Measurements from ENCODE around the gene POLR1A. TPM values are rescaled to one million over a fixed set of nuclear protein-coding genes. Genes with fewer than 3 reads are reported as not detected.

The POLR1A gene
- total RNA-seq, 4 donors from 2014 or later, result 10.9 to 38.8 (median 17.7) TPM

GRCh38 chr2:85988175-85988913 lies 117.3 kb downstream of the POLR1A start:
- Histone ChIP-seq H3K4me3 (no peak overlapping the region), H3K27ac (peak overlapping the region; percentile 82 to 86), H3K9me3 (no peaks in the 10 kb centered on the region), H3K4me1 (peaks cover 0 to 12% of the 10 kb centered on the region in 2 donors), H3K27me3 (no peaks in the 10 kb centered on the region), H3K36me3 (no peaks in the 10 kb centered on the region)
- no peak for TF ChIP-seq POLR2A (IDR thresholded peaks at IDR 0.05)
- TF ChIP-seq CTCF (IDR thresholded peaks at IDR 0.05), result no peak
- DNase-seq, result peak; percentile 68 to 80
- intact Hi-C loops (cut with DNase I; ENCODE audit: low total_unique reads), result no loop called here

- Histone ChIP-seq H3K27ac (peak overlapping the region; percentile 82 to 86), H3K9me3 (no peaks in the 10 kb centered on the region), H3K27me3 (no peaks in the 10 kb centered on the region), H3K4me1 (peaks cover 0 to 12% of the 10 kb centered on the region in 2 donors), H3K36me3 (no peaks in the 10 kb centered on the region), H3K4me3 (no peak overlapping the region)
- no peak for TF ChIP-seq CTCF (IDR thresholded peaks at IDR 0.05)
- TF ChIP-seq POLR2A (IDR thresholded peaks at IDR 0.05), result no peak
- DNase-seq, result peak; percentile 57 to 72
- intact Hi-C loops (cut with DNase I; ENCODE audit: low total_unique reads), result no loop called here
These were observed 118.2 kb downstream of the POLR1A start for GRCh38 chr2:85987266-85988174.

GRCh38 chr2:85986121-85986520 lies 119.6 kb downstream of the POLR1A start:
- no peaks in the 10 kb centered on the region for H3K36me3 ChIP-seq
- no peak overlapping the region for H3K4me3 ChIP-seq
- no peaks in the 10 kb centered on the region for H3K9me3 ChIP-seq
- no peak for TF ChIP-seq CTCF (IDR thresholded peaks at IDR 0.05)
- TF ChIP-seq POLR2A (IDR thresholded peaks at IDR 0.05), result no peak
- H3K4me1 ChIP-seq, result peaks cover 0 to 12% of the 10 kb centered on the region in 2 donors
- intact Hi-C loops (cut with DNase I; ENCODE audit: low total_unique reads), result no loop called here
- no peaks in the 10 kb centered on the region for H3K27me3 ChIP-seq
- DNase-seq, result no peak
- no peak overlapping the region for H3K27ac ChIP-seq

GRCh38 chr2:85984788-85985187 lies 120.9 kb downstream of the POLR1A start:
- Histone ChIP-seq H3K9me3 (no peaks in the 10 kb centered on the region), H3K4me3 (no peak overlapping the region), H3K27ac (no peak overlapping the region), H3K36me3 (no peaks in the 10 kb centered on the region), H3K4me1 (peaks cover 0 to 12% of the 10 kb centered on the region in 2 donors), H3K27me3 (no peaks in the 10 kb centered on the region)
- intact Hi-C loops (cut with DNase I; ENCODE audit: low total_unique reads), result no loop called here
- no peak for TF ChIP-seq CTCF (IDR thresholded peaks at IDR 0.05)
- TF ChIP-seq POLR2A (IDR thresholded peaks at IDR 0.05), result no peak
- no peak for DNase-seq

- no peak overlapping the region for H3K27ac ChIP-seq
- no peaks in the 10 kb centered on the region for H3K9me3 ChIP-seq
- TF ChIP-seq CTCF (IDR thresholded peaks at IDR 0.05), result no peak
- TF ChIP-seq POLR2A (IDR thresholded peaks at IDR 0.05), result no peak
- no peak for DNase-seq
- no peaks in the 10 kb centered on the region for H3K36me3 ChIP-seq
- H3K4me3 ChIP-seq, result no peak overlapping the region
- H3K27me3 ChIP-seq, result no peaks in the 10 kb centered on the region
- intact Hi-C loops (cut with DNase I; ENCODE audit: low total_unique reads), result no loop called here
- H3K4me1 ChIP-seq, result peaks cover 0 to 5% of the 10 kb centered on the region in 2 donors
These were observed 121.9 kb downstream of the POLR1A start for GRCh38 chr2:85983766-85984165.
